NCI-H2107 treated with DMSO at 0.1 percent for 48 hours (cell line): ENCODE data around the gene POM121C.
"Not testable (repeated sequence)": the region's sequence is repeated elsewhere in the genome, so short reads cannot be mapped to it uniquely, and the experiment has no call there.

Experiments
- DNase-seq: peaks from one replicate; lab custom pipeline; 2025; ENCODE audit not compliant: unreplicated experiment; lab: John Stamatoyannopoulos, UW

POM121C gene

GRCh38 chr7:75397865-75398264, 88.2 kb downstream of the POM121C start:
- not testable (repeated sequence) for DNase-seq

GRCh38 chr7:75395329-75395728, 90.8 kb downstream of the POM121C start, which contains the start of gene TRIM73:
Gene TRIM73 (plus strand): TSS chr7:75395629. CDS start chr7:75398934, 3,305 bp downstream.
- DNase-seq = not testable (repeated sequence)

GRCh38 chr7:75393194-75393593, 92.9 kb downstream of the POM121C start:
- not testable (repeated sequence) for DNase-seq

- DNase-seq = not testable (repeated sequence)
Observed at GRCh38 chr7:75374519-75375317, 111.4 kb downstream of the POM121C start.

- not testable (repeated sequence) for DNase-seq
Observed at GRCh38 chr7:75374144-75374518, 112.0 kb downstream of the POM121C start.

- not testable (repeated sequence) for DNase-seq
Observed at GRCh38 chr7:75367313-75367712, 118.8 kb downstream of the POM121C start.
